Thyroid gland (tissue), 4 donors: ENCODE measurements around the gene MANSC1.

Experiments
- POLR2A ChIP-seq, 2 donors: fragments of 450-650 bp; IDR thresholded peaks; one replicate each; pipeline ENCODE4 v1.6.1; 2017; ENCODE audit warnings: antibody characterized with exemption in 2 of 2, mild to moderate bottlenecking in 2 of 2, moderate library complexity in 1 of 2
- TF ChIP-seq, protein P1 (sequence below), 6 experiments: fragments of 200-600 bp in 3 of 6; fragments of 450-650 bp in 3 of 6; sonication (generic) in 3 of 6; IDR thresholded peaks; one replicate each; pipeline ENCODE4 v1.5.1; 2016 to 2019; ENCODE audit warnings: antibody characterized with exemption in 6 of 6, mild to moderate bottlenecking in 2 of 6, inconsistent platforms in 1 of 6, moderate library complexity in 1 of 6

DNA sequence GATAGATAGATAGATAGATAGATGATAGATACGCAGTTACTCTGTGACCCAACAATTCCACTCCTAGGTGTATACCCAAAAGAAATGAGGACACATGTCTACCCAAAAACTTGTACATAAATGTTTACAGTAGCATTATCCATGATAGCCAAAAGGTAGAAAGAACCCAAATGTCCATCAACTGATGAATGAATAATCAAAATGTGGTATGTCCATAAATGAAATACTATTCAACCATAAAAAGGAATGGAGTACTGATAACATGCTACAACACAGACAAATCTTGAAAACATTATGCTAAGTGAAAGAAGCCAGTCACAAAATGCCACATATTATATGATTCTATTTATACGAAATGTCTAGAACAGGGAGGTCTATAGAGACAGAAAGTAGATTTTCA lies 47.1 kb downstream of the MANSC1 start:
- TF ChIP-seq, protein P1, sequence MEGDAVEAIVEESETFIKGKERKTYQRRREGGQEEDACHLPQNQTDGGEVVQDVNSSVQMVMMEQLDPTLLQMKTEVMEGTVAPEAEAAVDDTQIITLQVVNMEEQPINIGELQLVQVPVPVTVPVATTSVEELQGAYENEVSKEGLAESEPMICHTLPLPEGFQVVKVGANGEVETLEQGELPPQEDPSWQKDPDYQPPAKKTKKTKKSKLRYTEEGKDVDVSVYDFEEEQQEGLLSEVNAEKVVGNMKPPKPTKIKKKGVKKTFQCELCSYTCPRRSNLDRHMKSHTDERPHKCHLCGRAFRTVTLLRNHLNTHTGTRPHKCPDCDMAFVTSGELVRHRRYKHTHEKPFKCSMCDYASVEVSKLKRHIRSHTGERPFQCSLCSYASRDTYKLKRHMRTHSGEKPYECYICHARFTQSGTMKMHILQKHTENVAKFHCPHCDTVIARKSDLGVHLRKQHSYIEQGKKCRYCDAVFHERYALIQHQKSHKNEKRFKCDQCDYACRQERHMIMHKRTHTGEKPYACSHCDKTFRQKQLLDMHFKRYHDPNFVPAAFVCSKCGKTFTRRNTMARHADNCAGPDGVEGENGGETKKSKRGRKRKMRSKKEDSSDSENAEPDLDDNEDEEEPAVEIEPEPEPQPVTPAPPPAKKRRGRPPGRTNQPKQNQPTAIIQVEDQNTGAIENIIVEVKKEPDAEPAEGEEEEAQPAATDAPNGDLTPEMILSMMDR (IDR thresholded peaks at IDR 0.05) = no peak
- no peak for TF ChIP-seq POLR2A (IDR thresholded peaks at IDR 0.05)
